GM21528 (cell line): ENCODE results near the gene PFKFB3.

ENCODE experiments used
- ATAC-seq: cut with Tn5 transposase; IDR thresholded peaks from one replicate; pipeline ENCODE4 v1.9.1; 2021; ENCODE audit warnings: mild to moderate bottlenecking, moderate library complexity; ENCODE audit not compliant: unreplicated experiment, low FRiP score

The PFKFB3 gene

DNA sequence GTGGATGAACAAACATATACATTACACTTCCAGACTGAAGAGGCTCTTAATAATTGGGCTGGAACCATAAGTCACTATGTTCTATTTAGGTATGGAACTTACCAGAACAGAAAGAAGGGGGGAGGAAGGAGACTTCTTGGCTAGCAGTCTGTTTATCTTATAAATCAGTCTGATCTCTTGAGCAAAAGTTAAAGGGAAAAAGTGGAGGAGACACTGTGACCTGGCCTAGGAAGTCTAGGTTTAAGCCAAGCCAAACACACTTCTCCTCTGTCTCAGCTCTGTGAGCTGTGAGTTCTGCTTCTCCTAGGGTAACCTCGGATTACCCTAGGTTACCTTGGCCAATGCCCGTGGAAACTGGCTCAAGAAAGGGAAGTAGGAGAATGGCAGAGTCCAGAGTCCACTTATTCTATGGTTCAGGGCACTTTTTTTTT is 95.2 kb downstream of the PFKFB3 start:
- no peak for ATAC-seq

DNA sequence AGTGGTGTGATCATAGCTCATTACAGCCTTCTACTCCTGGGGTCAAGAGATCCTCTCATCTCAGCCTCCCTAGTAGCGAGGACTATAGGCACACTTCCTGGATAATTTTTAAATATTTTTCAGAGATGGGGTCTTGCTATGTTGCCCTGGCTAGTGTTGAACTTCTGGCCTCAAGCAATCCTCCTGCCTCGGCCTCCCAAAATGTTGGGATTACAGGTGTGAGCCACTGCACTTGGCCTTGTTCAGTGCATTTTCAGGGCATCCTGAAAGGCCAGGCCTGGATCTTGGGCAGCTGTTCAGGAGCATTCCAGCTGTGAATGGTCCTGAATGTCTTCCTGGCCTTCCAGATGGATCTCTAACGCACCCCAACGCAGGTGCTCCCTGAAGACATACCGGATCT is 95.7 kb downstream of the PFKFB3 start:
- ATAC-seq = no peak

DNA sequence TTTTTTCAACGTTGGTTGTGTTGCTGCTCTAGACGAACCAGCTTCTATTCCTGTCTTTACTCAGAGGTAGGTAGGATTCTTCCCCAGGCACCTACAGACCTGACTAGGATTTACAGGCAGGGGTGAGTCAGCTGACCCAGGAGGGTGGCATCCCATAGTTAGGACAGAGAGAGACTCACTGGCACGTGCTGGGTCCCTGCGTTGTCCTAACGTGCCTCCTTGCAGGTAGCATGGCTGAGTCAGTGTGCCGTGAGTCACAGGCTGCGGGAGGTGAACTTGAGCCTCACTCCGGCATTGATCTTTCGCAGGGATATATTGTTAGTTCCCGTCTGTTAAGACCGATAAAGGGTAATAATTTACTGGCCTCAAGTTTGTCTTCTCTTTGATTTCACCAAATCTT is 96.5 kb downstream of the PFKFB3 start:
- no peak for ATAC-seq

DNA sequence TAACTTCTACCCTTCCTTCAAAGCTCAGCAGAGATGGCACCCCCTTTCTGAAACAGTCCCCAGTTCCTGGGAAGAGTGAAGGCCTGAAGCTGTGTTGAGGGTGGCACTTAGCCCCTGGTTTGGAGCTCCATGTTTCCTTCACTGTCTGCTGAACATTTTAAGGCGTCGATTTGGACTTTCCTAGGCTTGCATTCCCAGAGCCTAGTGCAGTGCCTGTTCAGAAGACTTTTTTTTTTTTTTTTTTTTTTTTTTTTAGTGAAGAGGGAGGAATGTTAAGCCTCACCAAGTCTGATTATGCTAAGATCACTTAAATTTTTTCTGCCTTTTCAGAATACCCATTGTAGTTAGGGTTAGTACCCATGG is 97.0 kb downstream of the PFKFB3 start:
- no peak for ATAC-seq

DNA sequence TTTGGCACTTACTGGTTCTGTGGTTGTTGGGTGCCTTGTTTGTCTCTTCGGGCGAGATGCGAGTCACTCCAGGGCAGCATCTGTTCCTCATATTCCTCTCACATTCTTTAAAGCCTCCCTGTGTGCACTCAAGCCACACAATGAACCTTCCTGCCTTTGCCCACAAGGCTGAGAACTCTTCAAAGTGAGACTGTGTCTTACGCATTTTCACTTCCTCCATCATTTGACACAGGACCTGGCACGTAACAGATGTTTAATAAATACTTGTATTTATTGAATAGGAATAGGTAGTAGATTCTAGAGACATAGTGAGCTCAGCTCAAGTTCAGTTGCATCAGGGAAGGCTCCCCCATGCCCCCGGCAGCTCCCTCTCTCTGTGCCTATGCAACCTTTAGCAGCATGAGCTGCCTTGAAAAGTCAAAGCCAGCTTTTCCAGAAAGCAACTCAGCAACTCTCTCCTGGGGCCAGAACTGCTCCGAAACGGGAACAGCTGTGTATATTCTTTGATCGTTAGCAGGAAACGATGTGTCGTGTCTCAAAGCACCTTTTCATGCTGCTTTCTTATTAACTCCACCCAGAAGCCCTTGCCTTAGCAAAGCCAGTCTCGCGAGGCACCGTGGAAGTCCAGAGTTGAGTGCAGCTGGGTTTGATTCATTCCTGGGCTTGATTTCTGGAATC is 97.5 kb downstream of the PFKFB3 start:
- ATAC-seq = peak; percentile 93

DNA sequence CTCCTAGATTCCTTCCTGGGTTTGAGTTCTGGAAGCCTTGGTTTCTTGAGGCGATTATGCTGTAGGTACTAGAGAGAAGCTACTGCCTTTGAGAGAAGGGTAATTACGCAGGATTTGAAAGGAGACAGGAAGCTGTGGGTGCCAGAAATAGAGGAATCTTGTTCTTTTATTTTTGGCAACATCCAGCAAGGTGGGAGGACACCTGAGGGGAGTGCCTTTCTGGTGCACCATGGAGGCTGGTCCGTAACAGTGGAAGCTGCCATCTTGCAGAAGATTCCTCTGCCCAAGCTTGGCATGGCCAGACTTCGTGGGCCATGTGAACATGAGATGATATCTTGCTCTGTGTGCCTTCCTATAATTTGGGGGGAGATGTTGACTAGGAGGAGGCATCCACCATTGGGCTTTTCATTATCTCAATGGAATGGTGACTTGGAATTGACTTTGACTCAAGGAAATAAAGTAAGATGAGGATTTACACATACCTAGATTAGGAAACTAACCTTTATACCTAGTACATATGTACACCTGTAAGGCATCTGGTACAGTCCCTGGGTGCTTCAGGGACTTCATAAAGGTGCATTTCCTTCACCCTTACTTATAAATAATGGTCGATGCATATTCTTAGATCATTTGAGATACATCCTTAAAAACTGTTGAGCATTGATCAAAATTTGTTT is 98.2 kb downstream of the PFKFB3 start:
- ATAC-seq = no peak

DNA sequence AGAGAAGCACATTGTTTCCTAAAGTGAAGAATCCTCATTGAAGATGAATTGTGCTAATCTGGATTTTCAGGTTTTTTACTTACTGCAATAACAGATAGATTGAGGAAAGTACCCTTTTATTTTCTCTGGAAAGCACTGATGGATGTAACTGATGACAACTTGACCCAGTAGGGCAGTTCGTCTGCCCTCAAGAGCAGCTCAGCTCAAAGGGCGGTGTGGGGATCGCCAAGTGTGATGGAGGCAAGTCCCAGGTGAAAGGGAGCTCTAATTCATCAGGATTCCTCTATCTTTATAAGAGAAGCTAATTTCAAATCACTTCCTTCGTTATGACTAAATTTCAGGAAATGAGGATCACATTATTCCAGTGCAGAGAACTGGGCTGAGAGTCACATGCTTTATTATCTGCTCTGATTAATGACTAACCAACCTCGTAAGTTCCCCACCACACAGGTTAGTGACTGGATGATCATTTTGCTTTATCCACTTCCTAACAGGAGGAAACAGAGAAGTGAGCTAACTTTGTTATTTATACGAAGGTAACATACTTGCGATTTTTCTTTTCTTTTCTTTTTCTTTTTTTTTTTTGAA is 98.8 kb downstream of the PFKFB3 start:
- no peak for ATAC-seq
